Activated CD4-positive, CD25-positive, alpha-beta regulatory T cell treated with anti-CD3 and anti-CD28 coated beads, Interleukin-2, amount 50 U/mL, for 72 hours (primary cell): Measurements from ENCODE around the gene RPP40.
"Not testable (repeated sequence)": the region's sequence is repeated elsewhere in the genome, so short reads cannot be mapped to it uniquely, and the experiment has no call there.

Experiments
- DNase-seq: peaks from one replicate; pipeline ENCODE4 v3.0.0; 2021

RPP40 gene

GRCh38 chr6:5003604-5004372, at the start of gene RPP40:
Gene RPP40 (minus strand): TSS chr6:5004037. CDS start chr6:5004002, 35 bp downstream.
- DNase-seq = peak; percentile 99

GRCh38 chr6:5053038-5053437, 49.2 kb upstream of the RPP40 start:
- DNase-seq = no peak

GRCh38 chr6:5051394-5051793, 47.6 kb upstream of the RPP40 start:
- DNase-seq = no peak

- no peak for DNase-seq
Measured at GRCh38 chr6:5050009-5050408, 46.2 kb upstream of the RPP40 start.

GRCh38 chr6:5046430-5046829, 42.6 kb upstream of the RPP40 start:
- no peak for DNase-seq

GRCh38 chr6:5045416-5045815, 41.6 kb upstream of the RPP40 start:
- no peak for DNase-seq

- no peak for DNase-seq
Measured at GRCh38 chr6:5044866-5045265, 41.0 kb upstream of the RPP40 start.

GRCh38 chr6:5042436-5042835, 38.6 kb upstream of the RPP40 start:
- DNase-seq = no peak

- no peak for DNase-seq
Measured at GRCh38 chr6:5041955-5042354, 38.1 kb upstream of the RPP40 start.

- no peak for DNase-seq
Measured at GRCh38 chr6:5036269-5036668, 32.4 kb upstream of the RPP40 start.

GRCh38 chr6:5034736-5035135, 30.9 kb upstream of the RPP40 start:
- DNase-seq = no peak

- no peak for DNase-seq
Measured at GRCh38 chr6:5034328-5034727, 30.5 kb upstream of the RPP40 start.

GRCh38 chr6:5033214-5033904, 29.5 kb upstream of the RPP40 start:
- DNase-seq = not testable (repeated sequence)

GRCh38 chr6:5032706-5033105, 28.9 kb upstream of the RPP40 start:
- DNase-seq = not testable (repeated sequence)

GRCh38 chr6:5031150-5031549, 27.3 kb upstream of the RPP40 start:
- no peak for DNase-seq

GRCh38 chr6:5030596-5031136, 26.8 kb upstream of the RPP40 start:
- peak; percentile 69 for DNase-seq

GRCh38 chr6:5029609-5030008, 25.8 kb upstream of the RPP40 start:
- DNase-seq = no peak

- no peak for DNase-seq
Measured at GRCh38 chr6:5028921-5029320, 25.1 kb upstream of the RPP40 start.

GRCh38 chr6:5028301-5028700, 24.5 kb upstream of the RPP40 start:
- DNase-seq = no peak

- no peak for DNase-seq
Measured at GRCh38 chr6:5025911-5026819, 22.3 kb upstream of the RPP40 start.

GRCh38 chr6:5023923-5024322, 20.1 kb upstream of the RPP40 start:
- no peak for DNase-seq

GRCh38 chr6:5020142-5020541, 16.3 kb upstream of the RPP40 start:
- no peak for DNase-seq

GRCh38 chr6:5014072-5014561, 10.3 kb upstream of the RPP40 start:
- DNase-seq = no peak
